WI38 (cell line): ENCODE results near the gene NT5C1A.

ENCODE experiments used
- H3K4me3 ChIP-seq: 2 replicates; pipeline ENCODE4 v1.5.1; 2011; ENCODE audit warnings: low read depth, mild to moderate bottlenecking, control low read depth, low read length
- TF ChIP-seq, protein P1 (sequence below): IDR thresholded peaks from 2 replicates; pipeline ENCODE4 v1.5.1; 2012; ENCODE audit warnings: low read depth, mild to moderate bottlenecking, control low read depth, low read length

The NT5C1A gene

DNA sequence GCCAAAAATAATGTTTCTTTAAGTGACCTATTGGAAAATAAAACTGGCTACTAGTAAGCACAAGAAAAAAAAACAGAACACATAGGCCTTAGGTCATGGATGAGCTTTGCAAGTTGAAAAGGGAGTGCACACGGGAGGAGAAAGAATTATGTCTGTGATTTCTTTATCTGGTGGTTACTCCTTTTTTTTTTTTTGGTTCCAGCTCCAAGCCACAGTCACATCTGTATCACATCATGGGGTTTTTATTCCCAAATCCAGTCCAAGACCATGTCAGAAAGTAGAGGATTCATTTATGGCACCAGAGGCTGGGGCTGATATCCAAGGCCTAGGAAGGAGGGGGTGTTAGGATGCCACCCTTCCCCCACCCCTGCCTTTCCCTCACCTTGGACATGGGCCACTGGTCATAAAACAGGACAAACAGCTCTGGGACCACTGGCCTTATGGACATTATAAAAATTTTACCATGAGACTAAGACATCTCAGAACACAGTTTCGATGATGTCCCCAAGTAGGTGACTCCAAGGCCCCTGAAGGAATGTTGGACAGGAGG, 22.2 kb downstream of the NT5C1A start:
- TF ChIP-seq, protein P1, sequence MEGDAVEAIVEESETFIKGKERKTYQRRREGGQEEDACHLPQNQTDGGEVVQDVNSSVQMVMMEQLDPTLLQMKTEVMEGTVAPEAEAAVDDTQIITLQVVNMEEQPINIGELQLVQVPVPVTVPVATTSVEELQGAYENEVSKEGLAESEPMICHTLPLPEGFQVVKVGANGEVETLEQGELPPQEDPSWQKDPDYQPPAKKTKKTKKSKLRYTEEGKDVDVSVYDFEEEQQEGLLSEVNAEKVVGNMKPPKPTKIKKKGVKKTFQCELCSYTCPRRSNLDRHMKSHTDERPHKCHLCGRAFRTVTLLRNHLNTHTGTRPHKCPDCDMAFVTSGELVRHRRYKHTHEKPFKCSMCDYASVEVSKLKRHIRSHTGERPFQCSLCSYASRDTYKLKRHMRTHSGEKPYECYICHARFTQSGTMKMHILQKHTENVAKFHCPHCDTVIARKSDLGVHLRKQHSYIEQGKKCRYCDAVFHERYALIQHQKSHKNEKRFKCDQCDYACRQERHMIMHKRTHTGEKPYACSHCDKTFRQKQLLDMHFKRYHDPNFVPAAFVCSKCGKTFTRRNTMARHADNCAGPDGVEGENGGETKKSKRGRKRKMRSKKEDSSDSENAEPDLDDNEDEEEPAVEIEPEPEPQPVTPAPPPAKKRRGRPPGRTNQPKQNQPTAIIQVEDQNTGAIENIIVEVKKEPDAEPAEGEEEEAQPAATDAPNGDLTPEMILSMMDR, result no peak
- no peak overlapping the region for H3K4me3 ChIP-seq

DNA sequence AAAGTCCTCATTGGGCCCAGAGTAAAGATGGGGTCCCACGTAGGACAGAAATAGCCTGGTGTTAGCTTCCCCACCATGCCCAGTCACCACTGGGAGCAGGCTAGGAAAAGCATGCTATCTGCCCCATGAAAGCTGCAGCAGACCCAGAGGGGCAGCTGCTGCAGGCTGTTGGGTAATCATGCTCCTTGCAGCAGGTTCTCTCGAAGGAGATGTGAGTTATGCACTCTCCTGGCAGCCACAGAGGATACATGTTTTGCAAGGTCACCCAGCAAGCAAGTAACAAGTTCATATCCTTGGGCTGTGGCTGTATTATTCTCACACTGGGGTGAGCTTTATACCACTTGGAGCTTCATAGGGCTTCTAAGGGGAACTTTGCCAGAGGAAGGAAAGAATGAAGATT, 23.4 kb downstream of the NT5C1A start:
- no peak overlapping the region for H3K4me3 ChIP-seq
- TF ChIP-seq, protein P1, result no peak

DNA sequence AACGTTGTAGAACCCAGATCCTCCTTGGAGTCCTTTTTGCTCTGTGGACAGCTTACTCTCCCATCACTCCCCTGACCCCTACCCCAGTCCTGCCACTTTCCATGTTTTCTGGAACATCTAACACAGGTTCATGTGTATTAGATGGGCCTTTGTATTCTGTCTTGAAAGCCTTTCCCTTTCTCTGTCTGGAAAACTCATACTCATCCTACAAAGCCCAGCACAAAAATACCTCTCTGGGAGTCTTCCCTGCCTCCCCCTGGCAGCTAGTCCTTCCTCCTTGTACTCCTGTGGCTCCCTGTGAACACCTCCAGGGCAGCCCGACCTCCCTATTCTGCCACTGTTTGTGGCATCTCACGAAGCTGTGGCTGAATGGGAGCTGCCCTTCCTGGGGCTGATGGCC, 24.7 kb downstream of the NT5C1A start:
- TF ChIP-seq, protein P1, result no peak
- H3K4me3 ChIP-seq, result no peak overlapping the region

DNA sequence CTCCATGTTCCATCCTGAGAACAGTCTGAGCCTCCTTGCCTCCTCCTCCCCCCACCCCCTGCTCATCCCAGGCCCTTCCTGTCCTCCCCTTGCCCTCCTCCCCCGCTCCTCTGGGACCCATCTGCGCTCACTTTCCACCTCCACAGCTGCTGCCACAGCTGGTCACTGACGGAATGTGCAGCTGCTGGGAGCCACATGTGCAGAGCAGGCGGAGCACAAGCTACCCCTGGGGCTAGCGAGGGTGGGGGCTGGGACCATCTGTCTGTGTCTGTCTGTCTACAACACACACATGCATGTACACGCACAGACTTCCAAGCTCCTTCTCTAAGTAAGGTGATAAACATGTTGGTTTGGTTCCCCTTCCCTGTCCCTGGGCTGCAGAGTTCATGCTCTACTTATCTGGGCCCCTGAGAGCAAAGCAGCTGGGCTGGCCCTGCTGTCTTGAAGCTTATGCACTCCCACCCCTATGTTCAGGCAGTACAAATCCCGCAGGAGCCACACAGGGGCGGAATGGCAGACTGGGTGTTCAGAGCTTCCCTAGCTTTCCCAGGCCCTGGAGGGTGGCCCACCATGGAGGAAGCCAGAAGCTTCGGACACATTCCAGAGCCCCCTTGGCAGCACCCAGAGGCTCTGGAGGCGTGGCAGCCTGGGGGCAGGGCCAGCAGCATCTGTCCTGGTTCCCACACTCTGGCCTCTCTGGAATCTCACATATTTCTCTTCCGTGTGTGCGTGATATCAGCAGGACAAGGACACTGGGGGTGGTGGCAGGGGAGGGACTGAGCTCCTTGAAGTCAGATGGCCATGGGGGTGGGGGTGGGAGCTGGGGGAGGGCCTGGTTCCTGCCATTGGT, 25.4 kb downstream of the NT5C1A start:
- H3K4me3 ChIP-seq, result no peak overlapping the region
- TF ChIP-seq, protein P1, result no peak

- TF ChIP-seq, protein P1, result no peak
- no peak overlapping the region for H3K4me3 ChIP-seq
Observed at GRCh38 chr1:39645411-39646043, 26.4 kb downstream of the NT5C1A start.

GRCh38 chr1:39643705-39644104, 28.2 kb downstream of the NT5C1A start:
- TF ChIP-seq, protein P1, result no peak
- no peak overlapping the region for H3K4me3 ChIP-seq

GRCh38 chr1:39642796-39643195, 29.1 kb downstream of the NT5C1A start:
- TF ChIP-seq, protein P1, result no peak
- no peak overlapping the region for H3K4me3 ChIP-seq
